Naive thymus-derived CD8-positive, alpha-beta T cell (primary cell): ENCODE data around the gene TNFSF18. TPM values are rescaled to one million over a fixed set of nuclear protein-coding genes. Genes with fewer than 3 reads are reported as not detected.

ENCODE experiments used
- ATAC-seq, 2 donors: fragments of 150-1000 bp; cut with Tn5 transposase in 1 of 2; sonication (Bioruptor Pico), chemical (Tn5 transposase) in 1 of 2; 1 replicate in 1 of 2; 2 replicates in 1 of 2; pipeline ENCODE4 v1.10.0; 2021; ENCODE audit warnings: mild to moderate bottlenecking in 2 of 2, moderate library complexity in 2 of 2
- POLR2A ChIA-PET: fragments of 350-600 bp; sonication (Branson Sonifier 250); formaldehyde crosslinking; loops from one replicate; lab custom pipeline; 2021; ENCODE audit warnings: antibody characterized with exemption; lab: Charles Lee
- DNase-seq, 10 donors: peaks; one replicate each; pipeline versions ENCODE4 v3.0.0 to v3.0.0-alpha.2; 2020 to 2022
- H3K27ac Mint-ChIP-seq, 10 donors: one replicate each; pipeline ENCODE4 v1.8.0; 2020 to 2022; ENCODE audit warnings: mild to moderate bottlenecking in 10 of 10, mixed read lengths in 10 of 10, moderate library complexity in 4 of 10, inconsistent platforms in 1 of 10
- H3K27me3 Mint-ChIP-seq, 5 donors: one replicate each; pipeline ENCODE4 v1.8.0; 2021 to 2022; ENCODE audit warnings: mixed read lengths in 5 of 5
- H3K36me3 Mint-ChIP-seq, 3 donors: one replicate each; pipeline ENCODE4 v1.8.0; 2020 to 2022; ENCODE audit warnings: mixed read lengths in 3 of 3, mild to moderate bottlenecking in 2 of 3, inconsistent platforms in 1 of 3
- H3K4me1 Mint-ChIP-seq, 4 donors: one replicate each; pipeline ENCODE4 v1.8.0; 2021 to 2022; ENCODE audit warnings: mixed read lengths in 4 of 4
- H3K4me3 Mint-ChIP-seq, 10 donors: one replicate each; pipeline ENCODE4 v1.8.0; 2020 to 2022; ENCODE audit warnings: mild to moderate bottlenecking in 10 of 10, mixed read lengths in 10 of 10, moderate library complexity in 6 of 10, inconsistent platforms in 1 of 10
- H3K9me3 Mint-ChIP-seq, 9 donors: one replicate each; pipeline ENCODE4 v1.8.0; 2020 to 2022; ENCODE audit warnings: mixed read lengths in 9 of 9, mild to moderate bottlenecking in 3 of 9, inconsistent platforms in 1 of 9, moderate library complexity in 1 of 9
- polyA plus RNA-seq, 3 donors: library from polyadenylated mRNA; unstranded; fragments of 300-500 nt; fragmentation: Illumina TruSeq; gene quantifications; one replicate each; pipeline ENCODE4 v1.2.3, GENCODE V29; 2021
- total RNA-seq, 8 experiments: library from RNA in 2 of 8; stranded (reverse) in 2 of 8; gene quantifications; one replicate each; pipeline ENCODE4 v1.2.3 and lab custom pipeline; 2021 to 2026

TNFSF18 gene
- total and polyA plus RNA-seq, 5 experiments from 2014 or later, result not detected

DNA sequence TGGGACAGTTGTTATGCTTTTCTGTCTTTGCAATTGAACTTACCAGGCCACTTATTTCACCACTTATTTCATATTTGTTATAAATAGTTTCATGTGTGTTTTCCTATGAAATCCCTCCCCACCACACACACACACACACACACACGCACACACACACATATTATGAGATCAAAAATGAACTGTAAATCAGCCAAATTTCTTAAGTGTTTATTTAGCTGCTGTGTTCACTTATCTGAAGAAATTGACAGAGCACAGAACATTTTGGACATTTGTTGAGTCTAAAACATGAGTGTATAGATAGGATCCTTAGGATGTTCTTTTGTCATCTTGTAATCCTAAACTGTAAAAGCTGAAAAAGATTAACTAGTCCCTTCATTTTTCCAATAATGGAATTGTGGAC, 7.8 kb upstream of the TNFSF18 start:
- H3K27ac Mint-ChIP-seq, result no peak overlapping the region
- H3K4me1 Mint-ChIP-seq, result peaks cover 0 to 7% (median 2%) of the 10 kb centered on the region in 4 donors
- H3K27me3 Mint-ChIP-seq, result no peaks in the 10 kb centered on the region
- DNase-seq (no peak), ATAC-seq (no peak)
- H3K4me3 Mint-ChIP-seq, result no peak overlapping the region
- POLR2A ChIA-PET, result no interaction called here
- H3K9me3 Mint-ChIP-seq, result no peaks in the 10 kb centered on the region
- no peaks in the 10 kb centered on the region for H3K36me3 Mint-ChIP-seq

GRCh38 chr1:173057984-173058383, 7.2 kb upstream of the TNFSF18 start:
- DNase-seq (no peak), ATAC-seq (no peak)
- POLR2A ChIA-PET, result no interaction called here
- H3K9me3 Mint-ChIP-seq, result no peaks in the 10 kb centered on the region
- no peak overlapping the region for H3K4me3 Mint-ChIP-seq
- H3K27ac Mint-ChIP-seq, result no peak overlapping the region
- H3K36me3 Mint-ChIP-seq, result no peaks in the 10 kb centered on the region
- H3K4me1 Mint-ChIP-seq, result peaks cover 0 to 7% (median 2%) of the 10 kb centered on the region in 4 donors
- no peaks in the 10 kb centered on the region for H3K27me3 Mint-ChIP-seq

DNA sequence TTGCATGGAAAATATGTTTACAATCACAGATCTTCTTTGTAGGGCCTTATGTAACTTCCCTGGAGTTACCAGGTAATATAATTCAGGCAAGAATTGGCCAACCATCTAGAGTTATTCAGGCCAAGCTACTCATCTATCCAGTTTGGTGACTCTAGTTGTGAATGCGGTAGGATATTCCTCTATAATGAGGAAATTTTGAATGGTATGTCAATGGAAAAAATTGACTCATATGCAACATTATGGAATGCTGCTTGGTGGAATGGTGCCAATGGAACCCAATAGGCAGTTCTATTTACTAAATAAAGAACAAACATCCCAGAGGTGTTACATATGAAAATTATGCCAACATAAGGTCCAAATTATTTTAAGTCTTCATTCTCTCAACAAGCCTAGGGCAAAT, 5.6 kb upstream of the TNFSF18 start:
- Mint-ChIP-seq H3K27me3 (no peaks in the 10 kb centered on the region), H3K27ac (no peak overlapping the region), H3K4me1 (peaks cover 0 to 7% (median 1%) of the 10 kb centered on the region in 4 donors), H3K9me3 (no peaks in the 10 kb centered on the region), H3K36me3 (no peaks in the 10 kb centered on the region), H3K4me3 (no peak overlapping the region)
- no peak for ATAC-seq
- POLR2A ChIA-PET, result no interaction called here
- DNase-seq, result no peak

GRCh38 chr1:173052681-173053196, 2.0 kb upstream of the TNFSF18 start:
- Mint-ChIP-seq H3K4me3 (no peak overlapping the region), H3K4me1 (peaks cover 4 to 27% (median 6%) of the 10 kb centered on the region in 4 donors), H3K9me3 (no peaks in the 10 kb centered on the region), H3K36me3 (no peaks in the 10 kb centered on the region), H3K27me3 (no peaks in the 10 kb centered on the region), H3K27ac (peak overlapping the region in 1 of 10 donors; percentile 54)
- DNase-seq (no peak), ATAC-seq (no peak)
- POLR2A ChIA-PET, result no interaction called here

DNA sequence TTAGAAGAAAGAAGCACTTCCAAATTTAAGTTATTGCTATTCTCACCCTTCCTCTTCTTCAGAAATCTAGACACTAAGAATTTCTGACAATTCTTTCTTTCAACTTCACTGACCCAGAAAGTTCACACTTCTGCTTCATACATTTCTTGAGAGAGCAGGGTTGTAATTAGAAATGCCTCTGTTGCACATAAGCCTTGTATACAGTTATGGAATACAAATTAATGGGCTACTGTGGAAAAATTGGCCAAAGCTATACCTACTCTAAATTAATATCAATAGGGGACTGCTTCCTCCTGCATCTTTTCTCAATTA, 1.5 kb downstream of the TNFSF18 start:
- H3K9me3 Mint-ChIP-seq, result no peaks in the 10 kb centered on the region
- H3K27me3 Mint-ChIP-seq, result no peaks in the 10 kb centered on the region
- H3K4me1 Mint-ChIP-seq, result peaks cover 4 to 25% (median 6%) of the 10 kb centered on the region in 4 donors
- no peaks in the 10 kb centered on the region for H3K36me3 Mint-ChIP-seq
- no peak overlapping the region for H3K27ac Mint-ChIP-seq
- DNase-seq (no peak), ATAC-seq (no peak)
- H3K4me3 Mint-ChIP-seq, result no peak overlapping the region
- POLR2A ChIA-PET, result no interaction called here

DNA sequence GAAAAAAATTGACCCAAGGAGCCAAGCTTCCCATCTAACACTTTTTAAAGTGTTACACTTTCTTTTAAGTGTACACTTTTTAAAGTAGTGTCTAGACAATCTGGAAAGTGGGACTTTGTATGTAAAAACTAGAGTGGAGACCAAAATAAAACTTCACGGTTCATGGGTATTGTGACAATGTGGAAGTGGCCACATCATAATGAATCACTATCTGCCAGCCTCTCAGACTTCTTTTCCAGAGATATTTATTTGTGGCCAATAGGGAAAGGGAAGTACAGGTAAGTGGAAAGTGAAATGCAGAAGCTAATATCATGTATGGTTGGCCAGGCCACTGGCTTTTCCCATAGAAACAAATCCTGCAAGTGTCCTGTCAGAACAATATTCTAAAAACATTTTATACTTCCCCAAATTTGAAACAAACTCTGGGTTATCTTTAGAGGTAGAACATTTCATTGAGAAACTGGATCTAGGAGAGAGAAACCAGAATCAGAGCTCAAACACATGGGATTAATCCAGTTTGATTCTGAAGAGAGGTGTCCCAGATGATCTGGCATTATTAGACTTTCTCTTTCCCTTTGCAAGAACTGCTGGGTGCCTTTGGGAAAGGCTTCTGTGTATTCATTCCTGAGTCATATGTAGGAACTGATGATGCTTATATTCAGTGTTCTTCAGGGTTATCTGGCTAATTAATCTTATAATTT, 2.0 kb downstream of the TNFSF18 start:
- Mint-ChIP-seq H3K4me3 (no peak overlapping the region), H3K9me3 (no peaks in the 10 kb centered on the region), H3K27me3 (peaks cover 0 to 1% (median 0%) of the 10 kb centered on the region in 5 donors), H3K4me1 (peaks cover 4 to 25% (median 6%) of the 10 kb centered on the region in 4 donors), H3K36me3 (no peaks in the 10 kb centered on the region), H3K27ac (no peak overlapping the region)
- POLR2A ChIA-PET, result no interaction called here
- ATAC-seq (no peak), DNase-seq (no peak)

- ATAC-seq (no peak), DNase-seq (no peak)
- Mint-ChIP-seq H3K4me1 (peaks cover 0 to 18% (median 0%) of the 10 kb centered on the region in 4 donors), H3K9me3 (no peaks in the 10 kb centered on the region), H3K27ac (no peak overlapping the region), H3K4me3 (no peak overlapping the region), H3K27me3 (peaks cover 0 to 1% (median 0%) of the 10 kb centered on the region in 5 donors), H3K36me3 (no peaks in the 10 kb centered on the region)
- POLR2A ChIA-PET, result no interaction called here
Measured at GRCh38 chr1:173044656-173045055, 6.1 kb downstream of the TNFSF18 start.

- ATAC-seq (no peak), DNase-seq (no peak)
- H3K36me3 Mint-ChIP-seq, result no peaks in the 10 kb centered on the region
- no peak overlapping the region for H3K4me3 Mint-ChIP-seq
- POLR2A ChIA-PET, result no interaction called here
- H3K27ac Mint-ChIP-seq, result no peak overlapping the region
- H3K9me3 Mint-ChIP-seq, result no peaks in the 10 kb centered on the region
- H3K4me1 Mint-ChIP-seq, result peaks cover 0 to 16% (median 4%) of the 10 kb centered on the region in 4 donors
- peaks cover 0 to 1% (median 0%) of the 10 kb centered on the region in 5 donors for H3K27me3 Mint-ChIP-seq
Measured at GRCh38 chr1:173043253-173043652, 7.5 kb downstream of the TNFSF18 start.

DNA sequence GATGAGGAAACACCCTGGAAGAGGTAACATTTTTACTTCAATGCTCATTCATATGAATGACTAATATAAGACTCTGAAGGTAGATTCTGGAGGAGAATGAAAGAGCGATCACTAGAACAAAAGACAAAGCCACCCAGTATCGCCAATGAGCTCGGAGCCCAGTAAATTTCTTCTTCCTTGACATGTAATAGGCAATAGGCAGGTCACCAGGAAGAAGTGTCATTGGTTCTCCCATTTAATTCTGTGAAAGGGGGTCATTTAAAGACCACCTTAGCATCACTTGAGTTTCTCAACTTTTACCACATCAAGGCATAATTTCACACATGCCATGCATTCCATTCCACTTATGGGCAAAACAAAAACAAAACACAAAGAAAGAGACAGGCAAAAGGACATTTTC, 7.9 kb downstream of the TNFSF18 start:
- Mint-ChIP-seq H3K4me3 (no peak overlapping the region), H3K27ac (no peak overlapping the region), H3K9me3 (no peaks in the 10 kb centered on the region), H3K27me3 (peaks cover 0 to 1% (median 0%) of the 10 kb centered on the region in 5 donors), H3K4me1 (peaks cover 0 to 14% (median 4%) of the 10 kb centered on the region in 4 donors), H3K36me3 (no peaks in the 10 kb centered on the region)
- DNase-seq (no peak), ATAC-seq (no peak)
- POLR2A ChIA-PET, result no interaction called here

DNA sequence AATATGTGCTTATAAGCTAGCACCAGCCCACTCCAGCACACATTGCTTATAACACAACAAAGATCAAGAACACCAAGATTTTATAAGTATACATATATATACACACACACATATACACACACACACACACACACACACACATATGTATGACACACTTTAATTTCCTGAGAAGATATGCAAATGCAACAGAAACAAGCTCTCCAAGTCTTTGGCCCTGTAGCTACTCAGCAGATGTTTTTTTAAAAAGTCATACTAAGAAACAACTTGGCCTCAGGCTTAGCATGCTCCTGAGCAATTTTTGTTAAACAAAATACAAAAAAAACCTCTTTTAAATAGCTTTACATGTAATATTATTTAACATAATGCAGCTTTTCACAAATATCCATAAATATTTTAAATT, 11.1 kb downstream of the TNFSF18 start:
- POLR2A ChIA-PET, result no interaction called here

GRCh38 chr1:173038875-173039554, 11.7 kb downstream of the TNFSF18 start:
- Mint-ChIP-seq H3K4me1 (peaks cover 0 to 14% (median 4%) of the 10 kb centered on the region in 4 donors), H3K4me3 (no peak overlapping the region), H3K27me3 (peaks cover 0 to 1% (median 0%) of the 10 kb centered on the region in 5 donors), H3K27ac (peak overlapping the region in 2 of 10 donors; percentile 0 to 10), H3K36me3 (no peaks in the 10 kb centered on the region), H3K9me3 (no peaks in the 10 kb centered on the region)
- POLR2A ChIA-PET, result no interaction called here
- ATAC-seq (no peak), DNase-seq (peak in 1 of 10 donors; percentile 2)

More for the DNA sequence above, 11.1 kb downstream of the TNFSF18 start:
- DNase-seq (no peak), ATAC-seq (no peak)
- H3K27ac Mint-ChIP-seq, result no peak overlapping the region
- no peaks in the 10 kb centered on the region for H3K36me3 Mint-ChIP-seq
- no peak overlapping the region for H3K4me3 Mint-ChIP-seq
- H3K4me1 Mint-ChIP-seq, result peaks cover 0 to 14% (median 4%) of the 10 kb centered on the region in 4 donors
- peaks cover 0 to 1% (median 0%) of the 10 kb centered on the region in 5 donors for H3K27me3 Mint-ChIP-seq
- no peaks in the 10 kb centered on the region for H3K9me3 Mint-ChIP-seq

DNA sequence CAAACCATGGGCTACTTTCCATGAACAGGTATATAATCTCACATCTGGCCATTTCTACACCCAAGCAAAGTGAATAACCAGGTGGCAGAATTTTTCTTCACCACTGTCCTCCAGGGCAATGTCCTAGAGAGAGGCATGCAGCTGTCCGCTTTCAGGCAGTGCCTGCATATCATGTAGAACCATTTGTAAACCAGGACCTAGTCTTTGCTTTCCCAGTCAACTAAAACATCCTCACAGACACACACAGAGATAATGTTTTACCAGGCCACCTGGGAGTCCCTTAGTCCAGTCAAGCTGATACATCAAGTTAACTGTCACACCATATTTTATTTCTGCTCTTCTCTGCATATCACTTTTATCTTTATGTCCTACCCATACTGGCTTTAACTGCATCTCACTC, 26.2 kb downstream of the TNFSF18 start:
- peaks cover 0 to 11% (median 0%) of the 10 kb centered on the region in 3 donors for H3K36me3 Mint-ChIP-seq
- POLR2A ChIA-PET, result no interaction called here

DNA sequence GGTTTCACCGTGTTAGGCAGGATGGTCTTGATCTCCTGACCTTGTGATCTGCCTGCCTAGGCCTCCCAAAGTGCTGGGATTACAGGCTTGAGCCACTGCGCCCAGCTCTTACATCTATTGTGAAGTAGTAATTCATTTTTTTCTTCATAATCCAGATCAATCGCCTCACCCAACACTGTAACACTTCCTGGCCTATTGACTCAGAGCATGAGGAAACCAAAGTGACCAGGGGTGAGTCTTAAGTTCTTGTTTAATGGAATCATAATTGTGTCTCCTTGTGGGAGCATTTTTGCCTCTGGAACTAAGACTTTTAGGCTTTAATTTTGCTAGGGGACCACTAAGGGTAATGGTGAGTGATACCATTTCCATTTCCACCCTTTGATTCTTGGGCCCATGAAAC, 27.4 kb downstream of the TNFSF18 start:
- no peak for ATAC-seq
- Mint-ChIP-seq H3K9me3 (peaks cover 0 to 7% (median 0%) of the 10 kb centered on the region in 9 donors), H3K27ac (no peak overlapping the region), H3K27me3 (peaks cover 0 to 5% (median 0%) of the 10 kb centered on the region in 5 donors), H3K4me1 (peaks cover 0 to 22% (median 1%) of the 10 kb centered on the region in 4 donors), H3K36me3 (peaks cover 0 to 8% (median 0%) of the 10 kb centered on the region in 3 donors), H3K4me3 (no peak overlapping the region)
- POLR2A ChIA-PET, result no interaction called here
- no peak for DNase-seq

More for the DNA sequence above, 26.2 kb downstream of the TNFSF18 start:
- H3K4me1 Mint-ChIP-seq, result peaks cover 0 to 15% (median 0%) of the 10 kb centered on the region in 4 donors
- H3K27ac Mint-ChIP-seq, result no peak overlapping the region
- no peak overlapping the region for H3K4me3 Mint-ChIP-seq
- ATAC-seq (no peak), DNase-seq (no peak)
- no peaks in the 10 kb centered on the region for H3K27me3 Mint-ChIP-seq
- peaks cover 0 to 11% (median 0%) of the 10 kb centered on the region in 9 donors for H3K9me3 Mint-ChIP-seq
